ACC112 (cell line): ENCODE data around the gene RNH1.
A peak's percentile ranks its signal among the peaks of the same experiment; 100 is the strongest.

Experiments
- H2AFZ ChIP-seq: fragments of 200-600 bp; sonication (generic); one replicate; pipeline ENCODE4 v1.6.0; 2017; ENCODE audit warnings: antibody characterized with exemption, low read length; ENCODE audit not compliant: unreplicated experiment
- H3K27ac ChIP-seq: fragments of 200-600 bp; sonication (generic); 2 replicates; pipeline ENCODE4 v1.5.1; 2014; ENCODE audit warnings: low read depth, mild to moderate bottlenecking, antibody characterized with exemption, low read length, moderate library complexity
- H3K27me3 ChIP-seq: fragments of 200-600 bp; sonication (generic); 2 replicates; pipeline ENCODE4 v1.6.1; 2014; ENCODE audit warnings: mild to moderate bottlenecking, antibody characterized with exemption, low read length, moderate library complexity, mixed read lengths; ENCODE audit not compliant: insufficient read depth
- H3K36me3 ChIP-seq: fragments of 200-600 bp; sonication (generic); 2 replicates; pipeline ENCODE4 v1.6.1; 2016; ENCODE audit warnings: mild to moderate bottlenecking, antibody characterized with exemption, low read length, moderate library complexity, mixed read lengths; ENCODE audit not compliant: insufficient read depth
- H3K4me1 ChIP-seq: fragments of 200-600 bp; sonication (generic); one replicate; pipeline ENCODE4 v1.6.1; 2016; ENCODE audit warnings: low read length, mixed read lengths; ENCODE audit not compliant: insufficient read depth, unreplicated experiment, control insufficient read depth
- H3K4me3 ChIP-seq: fragments of 200-600 bp; sonication (generic); 2 replicates; pipeline ENCODE4 v1.5.1; 2014; ENCODE audit warnings: mild to moderate bottlenecking, low read depth, low read length
- H3K79me2 ChIP-seq: fragments of 200-600 bp; sonication (generic); one replicate; pipeline ENCODE4 v1.6.0; 2016; ENCODE audit warnings: low read length; ENCODE audit not compliant: control insufficient read depth, unreplicated experiment, insufficient read depth

RNH1 gene

DNA sequence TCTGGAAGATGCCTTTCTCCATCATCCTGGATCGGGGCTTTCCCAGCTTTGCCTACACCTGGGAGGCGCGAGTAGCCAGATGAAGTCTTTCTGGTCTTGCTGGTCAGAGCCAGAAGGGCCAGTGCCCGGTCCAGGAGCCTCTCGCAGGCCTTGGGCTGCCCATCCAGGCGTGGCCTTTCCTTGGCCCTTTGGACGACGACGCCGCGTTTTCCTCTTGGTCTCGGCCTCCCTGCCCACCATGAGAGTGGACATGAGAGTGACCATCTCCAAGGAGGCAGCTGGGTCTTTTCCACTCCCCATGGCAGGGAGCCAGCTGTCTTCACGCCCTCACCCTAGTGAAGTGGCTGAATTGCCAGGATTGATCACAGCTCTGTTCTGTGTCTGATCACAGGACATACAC, 53.5 kb downstream of the RNH1 start:
- H3K4me1 ChIP-seq = peaks cover 5% of the 10 kb centered on the region
- H3K36me3 ChIP-seq = no peaks in the 10 kb centered on the region; the same call in 1 of the 2 replicates
- H2AFZ ChIP-seq = no peak overlapping the region
- H3K27ac ChIP-seq = no peak overlapping the region
- no peak overlapping the region for H3K4me3 ChIP-seq
- H3K79me2 ChIP-seq = peaks cover 41% of the 10 kb centered on the region
- H3K27me3 ChIP-seq = no peaks in the 10 kb centered on the region

DNA sequence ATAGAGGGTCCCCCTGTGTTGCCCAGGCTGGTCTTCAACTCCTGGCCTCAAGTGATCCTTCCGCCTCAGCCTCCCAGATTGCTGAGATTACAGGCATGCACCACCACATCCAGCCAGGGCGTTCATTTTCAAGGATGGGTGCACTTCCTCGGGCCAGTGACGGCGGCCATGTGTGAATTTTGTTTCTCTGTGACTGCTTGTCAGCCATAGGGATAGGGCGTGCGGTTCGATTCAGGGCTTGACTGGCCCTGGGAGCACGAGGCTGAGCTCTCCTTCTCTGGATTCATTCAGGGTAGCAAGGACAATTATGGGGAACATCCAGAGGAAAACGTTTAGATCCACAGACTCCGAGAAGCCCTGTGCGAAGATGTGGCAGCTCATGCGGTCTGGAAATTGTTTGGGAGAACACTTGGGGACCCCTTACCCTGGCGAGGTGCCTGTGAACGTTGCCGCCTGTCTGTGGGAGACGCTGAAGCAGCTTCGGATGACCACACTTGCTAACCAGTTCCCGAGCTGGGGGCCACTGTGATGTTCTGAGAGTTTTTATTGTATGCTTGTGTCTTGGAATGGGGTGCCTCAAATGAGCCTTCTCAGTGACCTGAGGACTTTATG, 54.0 kb downstream of the RNH1 start:
- Histone ChIP-seq H3K36me3 (no peaks in the 10 kb centered on the region; the same call in 1 of the 2 replicates), H2AFZ (no peak overlapping the region), H3K79me2 (peaks cover 41% of the 10 kb centered on the region), H3K27me3 (no peaks in the 10 kb centered on the region), H3K4me3 (no peak overlapping the region), H3K27ac (no peak overlapping the region), H3K4me1 (peaks cover 5% of the 10 kb centered on the region)

DNA sequence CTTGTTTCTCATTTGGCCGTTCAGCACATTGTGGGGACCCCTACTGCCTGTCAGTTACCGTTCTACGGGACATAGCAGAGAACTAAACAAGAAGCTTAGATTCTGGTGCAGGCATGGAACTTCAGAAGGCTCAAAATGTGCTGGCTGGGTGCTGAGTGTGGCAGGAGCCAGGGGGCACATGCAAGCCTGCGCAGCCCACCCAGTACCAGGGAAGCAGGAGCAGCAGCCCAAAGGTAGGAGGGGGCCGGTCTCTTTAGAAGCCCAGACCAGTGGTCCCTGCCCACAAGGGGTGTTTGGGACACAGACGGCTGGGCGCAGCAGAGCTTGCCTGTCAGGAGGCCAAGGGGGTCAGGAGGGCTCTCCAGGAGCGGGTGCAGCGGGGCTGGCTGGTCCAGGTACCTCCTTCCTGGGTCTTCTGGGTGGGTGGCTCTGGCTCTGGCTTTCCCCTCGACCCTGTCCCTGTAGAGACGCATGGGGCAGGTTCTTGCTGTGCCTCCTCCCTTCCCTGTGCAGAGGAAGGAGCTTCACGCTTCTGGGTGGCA, 54.8 kb downstream of the RNH1 start:
- H3K4me3 ChIP-seq = no peak overlapping the region
- no peak overlapping the region for H2AFZ ChIP-seq
- peaks cover 5% of the 10 kb centered on the region for H3K4me1 ChIP-seq
- no peak overlapping the region for H3K27ac ChIP-seq
- no peaks in the 10 kb centered on the region for H3K27me3 ChIP-seq
- H3K79me2 ChIP-seq = peaks cover 34% of the 10 kb centered on the region
- H3K36me3 ChIP-seq = no peaks in the 10 kb centered on the region; the same call in 1 of the 2 replicates

DNA sequence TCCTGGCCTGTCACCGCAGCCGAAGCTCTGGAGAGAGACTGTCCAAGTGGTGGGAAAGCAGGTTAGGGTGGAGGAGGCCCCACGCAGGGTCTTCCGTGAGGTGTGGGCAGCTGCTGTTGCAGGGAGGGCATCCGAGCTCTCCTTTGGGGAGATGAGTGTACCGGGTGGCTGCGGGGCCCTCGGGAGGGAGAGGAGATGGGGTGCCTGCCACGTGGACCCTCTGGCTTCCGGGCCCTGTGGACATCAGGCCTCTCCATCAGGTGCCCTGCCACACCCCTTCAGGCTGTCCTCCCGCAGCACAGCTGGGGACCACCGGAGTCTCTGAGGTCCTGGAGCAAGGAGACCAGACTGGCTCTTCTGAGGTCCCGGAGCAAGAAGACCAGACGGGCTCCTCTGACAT, 55.3 kb downstream of the RNH1 start:
- peak overlapping the region; percentile 89 for H3K4me3 ChIP-seq
- peaks cover 31% of the 10 kb centered on the region for H3K79me2 ChIP-seq

DNA sequence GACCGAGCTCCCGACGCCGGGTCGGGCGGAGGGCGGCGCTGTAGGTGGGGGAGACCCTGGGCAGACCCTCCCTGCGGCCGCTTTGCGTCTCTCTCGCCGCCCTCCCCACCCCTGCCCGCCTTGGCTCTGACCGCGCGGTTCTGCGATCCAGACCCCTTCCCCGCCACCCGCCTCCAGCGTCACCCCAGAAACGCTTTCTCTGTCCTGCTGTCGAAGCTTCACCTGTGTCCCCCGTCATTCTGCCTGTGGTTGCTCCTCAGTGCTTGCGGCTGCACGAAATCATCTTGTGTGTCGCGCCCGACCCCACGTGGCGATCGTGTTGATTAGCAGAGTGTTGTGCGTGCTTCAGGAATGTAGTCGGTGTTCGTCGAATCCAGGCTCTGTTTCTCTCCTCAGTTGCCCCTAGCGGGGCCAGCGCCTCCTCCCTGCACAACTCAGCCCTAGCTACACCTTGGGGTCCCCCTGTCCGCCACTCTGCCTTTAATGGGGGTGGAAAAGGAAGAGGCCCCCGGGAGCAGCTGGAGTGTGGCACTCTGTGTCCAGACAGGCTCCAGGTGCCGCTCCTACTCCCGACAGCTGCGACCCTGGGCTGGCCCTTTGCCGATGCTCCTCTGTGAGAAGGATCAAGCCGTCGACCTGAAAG, 56.1 kb downstream of the RNH1 start:
- H2AFZ ChIP-seq = no peak overlapping the region
- H3K27ac ChIP-seq = no peak overlapping the region
- peaks cover 5% of the 10 kb centered on the region for H3K4me1 ChIP-seq
- H3K36me3 ChIP-seq = no peaks in the 10 kb centered on the region; the same call in 1 of the 2 replicates
- no peaks in the 10 kb centered on the region for H3K27me3 ChIP-seq
- H3K4me3 ChIP-seq = peak overlapping the region; percentile 89
- H3K79me2 ChIP-seq = peaks cover 28% of the 10 kb centered on the region

More for the DNA sequence above, 55.3 kb downstream of the RNH1 start:
- H3K27me3 ChIP-seq = no peaks in the 10 kb centered on the region
- H3K36me3 ChIP-seq = no peaks in the 10 kb centered on the region; the same call in 1 of the 2 replicates
- H2AFZ ChIP-seq = no peak overlapping the region
- H3K27ac ChIP-seq = no peak overlapping the region
- peaks cover 5% of the 10 kb centered on the region for H3K4me1 ChIP-seq

GRCh38 chr11:449889-450808, 56.9 kb downstream of the RNH1 start, which contains the start of gene PTDSS2:
PTDSS2 (plus strand) TSS chr11:450279; CDS start chr11:450456, 177 bp downstream.
- H3K36me3 ChIP-seq = no peaks in the 10 kb centered on the region; the same call in 1 of the 2 replicates
- peaks cover 5% of the 10 kb centered on the region for H3K4me1 ChIP-seq
- peaks cover 28% of the 10 kb centered on the region for H3K79me2 ChIP-seq
- peak within 1 kb of the TSS; percentile 93 for H2AFZ ChIP-seq
- H3K27me3 ChIP-seq = no peaks in the 10 kb centered on the region
- H3K27ac ChIP-seq = peak within 1 kb of the TSS; percentile 57
- H3K4me3 ChIP-seq = peak within 1 kb of the TSS; percentile 89

DNA sequence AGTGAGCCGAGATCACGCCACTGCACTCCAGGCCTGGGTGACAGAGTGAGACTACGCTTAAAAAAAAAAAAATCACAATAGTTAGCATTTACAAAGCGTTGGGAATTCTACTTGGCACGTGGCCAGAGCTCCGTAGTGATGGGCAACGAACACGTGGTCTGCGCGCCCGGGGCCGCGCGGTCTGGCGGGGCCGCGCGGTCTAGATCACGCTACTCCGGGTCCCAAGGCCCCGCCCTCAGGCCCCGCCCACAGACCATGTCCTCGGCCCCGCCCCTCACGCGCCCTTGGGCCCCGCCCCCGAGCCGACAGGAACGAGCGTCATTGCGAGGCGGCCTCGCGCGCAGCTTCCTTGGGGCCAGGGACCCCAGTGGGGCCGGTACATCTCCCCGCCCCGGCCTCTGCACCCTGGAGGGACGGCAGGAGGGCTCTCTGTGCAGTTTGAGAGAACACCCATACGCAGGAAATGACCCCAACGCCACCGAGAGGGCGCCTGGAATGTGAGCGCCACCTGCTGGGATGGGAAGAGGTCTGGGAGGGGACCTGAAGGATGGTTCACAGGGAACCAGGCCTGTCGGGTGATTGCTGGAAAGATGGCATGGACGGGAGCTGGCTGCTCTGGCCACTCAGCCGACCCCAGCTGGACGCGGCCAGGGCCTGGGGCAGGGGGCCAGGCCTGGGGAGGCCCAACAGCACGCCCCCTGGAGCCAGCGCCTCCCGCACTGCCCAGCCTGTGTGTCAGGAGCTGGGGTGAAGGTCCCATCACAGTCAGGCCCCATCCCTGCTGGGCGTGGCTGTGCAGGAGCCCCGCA, 58.9 kb downstream of the RNH1 start:
- H3K4me3 ChIP-seq = peak overlapping the region; percentile 89
- peak overlapping the region; percentile 61 for H3K27ac ChIP-seq
- no peaks in the 10 kb centered on the region for H3K36me3 ChIP-seq
- H2AFZ ChIP-seq = no peak overlapping the region
- H3K27me3 ChIP-seq = no peaks in the 10 kb centered on the region
- H3K79me2 ChIP-seq = peaks cover 19% of the 10 kb centered on the region
- peaks cover 10% of the 10 kb centered on the region for H3K4me1 ChIP-seq

DNA sequence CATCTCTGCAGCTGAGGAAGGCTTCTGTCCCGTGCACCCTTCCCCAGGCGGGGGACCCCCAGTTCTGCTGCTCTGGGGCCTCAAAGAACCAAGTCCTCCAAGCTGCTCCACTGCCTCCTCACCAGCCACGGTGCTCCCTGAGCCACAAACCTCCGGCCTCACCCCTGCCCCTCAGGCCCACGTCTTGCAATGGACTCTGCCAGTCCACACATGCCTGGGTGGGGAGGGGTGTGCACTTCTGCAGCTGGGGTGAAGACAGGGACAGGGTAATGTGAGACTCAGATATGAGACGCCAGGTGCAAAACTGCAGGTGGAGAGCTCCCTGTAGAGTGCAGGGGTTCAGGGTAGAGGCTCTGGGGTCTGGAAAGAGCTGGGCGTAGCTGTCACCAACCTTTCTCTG, 60.2 kb downstream of the RNH1 start:
- Histone ChIP-seq H3K79me2 (peaks cover 19% of the 10 kb centered on the region), H3K27ac (no peak overlapping the region), H3K36me3 (no peaks in the 10 kb centered on the region), H2AFZ (no peak overlapping the region), H3K4me3 (no peak overlapping the region), H3K4me1 (peaks cover 10% of the 10 kb centered on the region), H3K27me3 (peaks cover under 1% of the 10 kb centered on the region; the same call in 1 of the 2 replicates)

- Histone ChIP-seq H3K4me3 (no peak overlapping the region), H3K4me1 (peaks cover 5% of the 10 kb centered on the region), H3K27ac (no peak overlapping the region), H3K79me2 (peaks cover 11% of the 10 kb centered on the region), H3K27me3 (peaks cover 9% of the 10 kb centered on the region; the same call in 1 of the 2 replicates), H2AFZ (no peak overlapping the region), H3K36me3 (no peaks in the 10 kb centered on the region)
Observed at GRCh38 chr11:445765-446588, 61.1 kb downstream of the RNH1 start.
